Measurements from ENCODE around the gene SELENOM. TPM values are rescaled to one million over a fixed set of nuclear protein-coding genes. Genes with fewer than 3 reads are reported as not detected.

Gene SELENOM
- total RNA-seq, 1 donor from 2014 or later: 40.9 TPM

DNA sequence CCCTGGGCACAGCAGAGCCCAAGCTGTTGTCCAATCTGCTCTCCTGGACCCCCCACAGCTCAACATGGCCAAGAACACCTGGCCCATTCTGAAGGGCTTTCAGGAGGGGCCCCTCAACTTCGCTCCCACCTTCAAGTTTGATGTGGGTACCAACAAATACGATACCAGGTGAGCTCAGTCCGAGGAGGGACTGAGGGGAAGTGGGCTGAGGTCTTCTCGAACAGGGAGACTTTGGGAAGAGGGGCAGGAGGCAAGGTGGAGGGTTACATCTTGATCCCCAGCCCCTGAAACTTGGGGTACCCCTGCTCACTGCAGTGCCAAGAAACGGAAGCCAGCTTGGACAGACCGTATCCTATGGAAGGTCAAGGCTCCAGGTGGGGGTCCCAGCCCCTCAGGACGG lies 20.8 kb upstream of the SELENOM start:
- TF ChIP-seq, protein P1, sequence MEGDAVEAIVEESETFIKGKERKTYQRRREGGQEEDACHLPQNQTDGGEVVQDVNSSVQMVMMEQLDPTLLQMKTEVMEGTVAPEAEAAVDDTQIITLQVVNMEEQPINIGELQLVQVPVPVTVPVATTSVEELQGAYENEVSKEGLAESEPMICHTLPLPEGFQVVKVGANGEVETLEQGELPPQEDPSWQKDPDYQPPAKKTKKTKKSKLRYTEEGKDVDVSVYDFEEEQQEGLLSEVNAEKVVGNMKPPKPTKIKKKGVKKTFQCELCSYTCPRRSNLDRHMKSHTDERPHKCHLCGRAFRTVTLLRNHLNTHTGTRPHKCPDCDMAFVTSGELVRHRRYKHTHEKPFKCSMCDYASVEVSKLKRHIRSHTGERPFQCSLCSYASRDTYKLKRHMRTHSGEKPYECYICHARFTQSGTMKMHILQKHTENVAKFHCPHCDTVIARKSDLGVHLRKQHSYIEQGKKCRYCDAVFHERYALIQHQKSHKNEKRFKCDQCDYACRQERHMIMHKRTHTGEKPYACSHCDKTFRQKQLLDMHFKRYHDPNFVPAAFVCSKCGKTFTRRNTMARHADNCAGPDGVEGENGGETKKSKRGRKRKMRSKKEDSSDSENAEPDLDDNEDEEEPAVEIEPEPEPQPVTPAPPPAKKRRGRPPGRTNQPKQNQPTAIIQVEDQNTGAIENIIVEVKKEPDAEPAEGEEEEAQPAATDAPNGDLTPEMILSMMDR (IDR thresholded peaks at IDR 0.05; ENCODE audit: partially characterized antibody, unreplicated experiment): no peak
- Mint-ChIP-seq H3K27me3 (ENCODE audit: unreplicated experiment) (no peaks in the 10 kb centered on the region), H3K9me3 (ENCODE audit: unreplicated experiment) (peaks cover 3% of the 10 kb centered on the region), H3K4me1 (ENCODE audit: low read depth, unreplicated experiment) (peaks cover 4% of the 10 kb centered on the region), H3K36me3 (ENCODE audit: unreplicated experiment) (no peaks in the 10 kb centered on the region), H3K4me3 (ENCODE audit: unreplicated experiment) (no peak overlapping the region), H3K27ac (ENCODE audit: unreplicated experiment) (no peak overlapping the region)
- no peak for DNase-seq

DNA sequence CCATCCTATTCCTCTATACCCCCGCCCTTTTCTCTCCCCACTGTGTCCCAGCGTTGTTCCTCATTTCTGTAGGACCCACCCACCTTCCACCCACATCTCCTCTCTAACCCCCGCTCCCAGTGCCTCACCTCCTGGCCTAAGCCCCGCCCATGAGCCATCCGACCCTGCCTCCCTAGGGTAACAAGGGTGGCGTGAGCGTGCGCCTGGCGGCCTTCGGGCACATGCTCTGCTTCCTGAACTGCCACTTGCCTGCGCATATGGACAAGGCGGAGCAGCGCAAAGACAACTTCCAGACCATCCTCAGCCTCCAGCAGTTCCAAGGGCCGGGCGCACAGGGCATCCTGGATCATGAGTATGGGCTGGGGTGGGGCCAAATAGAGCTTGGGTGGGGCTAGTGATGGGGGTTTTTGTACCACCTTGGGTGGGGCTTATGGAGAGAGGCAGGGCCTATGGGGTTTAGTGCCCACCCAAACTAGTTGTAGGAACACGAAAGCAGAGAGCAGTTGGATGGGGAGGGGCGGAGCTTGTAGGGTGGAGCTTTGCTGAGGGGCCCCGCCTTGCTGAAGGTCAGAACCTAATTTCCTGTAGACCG lies 19.9 kb upstream of the SELENOM start:
- peaks cover 3% of the 10 kb centered on the region for H3K9me3 Mint-ChIP-seq (ENCODE audit: unreplicated experiment)
- no peak overlapping the region for H3K27ac Mint-ChIP-seq (ENCODE audit: unreplicated experiment)
- peaks cover 5% of the 10 kb centered on the region for H3K4me1 Mint-ChIP-seq (ENCODE audit: low read depth, unreplicated experiment)
- TF ChIP-seq, protein P1 (IDR thresholded peaks at IDR 0.05; ENCODE audit: partially characterized antibody, unreplicated experiment): no peak
- no peak overlapping the region for H3K4me3 Mint-ChIP-seq (ENCODE audit: unreplicated experiment)
- H3K36me3 Mint-ChIP-seq (ENCODE audit: unreplicated experiment): no peaks in the 10 kb centered on the region
- no peaks in the 10 kb centered on the region for H3K27me3 Mint-ChIP-seq (ENCODE audit: unreplicated experiment)
- no peak for DNase-seq

DNA sequence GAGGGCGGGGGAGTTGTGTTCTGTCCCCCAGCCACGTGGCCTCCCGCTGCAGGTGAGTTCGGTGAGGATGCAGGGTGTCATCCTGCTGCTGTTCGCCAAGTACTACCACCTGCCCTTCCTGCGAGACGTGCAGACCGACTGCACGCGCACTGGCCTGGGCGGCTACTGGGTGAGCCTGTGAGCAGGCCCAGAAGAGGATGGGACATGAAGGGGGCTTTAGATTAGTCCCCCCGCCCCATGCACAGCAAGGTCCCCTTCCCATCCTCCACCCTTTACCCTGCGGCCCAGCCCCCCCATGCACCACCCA lies 19.5 kb upstream of the SELENOM start:
- Mint-ChIP-seq H3K27me3 (ENCODE audit: unreplicated experiment) (no peaks in the 10 kb centered on the region), H3K4me3 (ENCODE audit: unreplicated experiment) (no peak overlapping the region), H3K27ac (ENCODE audit: unreplicated experiment) (no peak overlapping the region), H3K4me1 (ENCODE audit: low read depth, unreplicated experiment) (peaks cover 5% of the 10 kb centered on the region), H3K36me3 (ENCODE audit: unreplicated experiment) (no peaks in the 10 kb centered on the region), H3K9me3 (ENCODE audit: unreplicated experiment) (peaks cover 2% of the 10 kb centered on the region)
- TF ChIP-seq, protein P1 (IDR thresholded peaks at IDR 0.05; ENCODE audit: partially characterized antibody, unreplicated experiment): no peak
- no peak for DNase-seq

DNA sequence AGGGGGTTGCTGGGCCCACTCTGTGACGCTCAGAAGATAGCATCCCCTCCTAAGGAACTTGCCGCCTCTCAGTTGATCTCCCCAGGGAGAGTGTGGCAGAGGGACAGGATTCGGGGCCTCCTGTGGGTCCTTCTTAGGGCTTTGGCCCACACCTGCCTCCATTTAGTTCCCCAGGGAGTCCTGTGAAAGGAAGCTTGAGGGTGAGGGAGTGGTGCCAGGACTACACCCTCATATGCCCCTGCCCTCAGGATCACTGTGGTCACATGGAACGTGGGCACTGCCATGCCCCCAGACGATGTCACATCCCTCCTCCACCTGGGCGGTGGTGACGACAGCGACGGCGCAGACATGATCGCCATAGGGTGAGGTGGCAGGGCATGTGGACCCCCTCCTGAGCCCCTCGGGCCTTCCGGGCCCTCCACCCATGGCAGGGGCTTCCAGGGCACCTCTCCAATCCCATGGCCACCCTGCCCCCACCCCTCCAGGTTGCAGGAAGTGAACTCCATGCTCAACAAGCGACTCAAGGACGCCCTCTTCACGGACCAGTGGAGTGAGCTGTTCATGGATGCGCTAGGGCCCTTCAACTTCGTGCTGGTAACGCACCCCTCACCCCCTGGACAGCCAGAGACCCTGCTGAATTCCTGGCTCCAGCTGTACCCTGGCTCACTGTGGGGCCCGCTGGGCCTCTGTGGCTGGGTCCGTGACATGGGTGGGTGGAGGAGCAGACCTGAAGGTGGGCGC lies 18.9 kb upstream of the SELENOM start:
- Mint-ChIP-seq H3K4me3 (ENCODE audit: unreplicated experiment) (no peak overlapping the region), H3K9me3 (ENCODE audit: unreplicated experiment) (peaks cover 4% of the 10 kb centered on the region), H3K4me1 (ENCODE audit: low read depth, unreplicated experiment) (peaks cover 5% of the 10 kb centered on the region), H3K27ac (ENCODE audit: unreplicated experiment) (no peak overlapping the region), H3K36me3 (ENCODE audit: unreplicated experiment) (no peaks in the 10 kb centered on the region), H3K27me3 (ENCODE audit: unreplicated experiment) (peaks cover 2% of the 10 kb centered on the region)
- DNase-seq: no peak
- TF ChIP-seq, protein P1 (IDR thresholded peaks at IDR 0.05; ENCODE audit: partially characterized antibody, unreplicated experiment): no peak

DNA sequence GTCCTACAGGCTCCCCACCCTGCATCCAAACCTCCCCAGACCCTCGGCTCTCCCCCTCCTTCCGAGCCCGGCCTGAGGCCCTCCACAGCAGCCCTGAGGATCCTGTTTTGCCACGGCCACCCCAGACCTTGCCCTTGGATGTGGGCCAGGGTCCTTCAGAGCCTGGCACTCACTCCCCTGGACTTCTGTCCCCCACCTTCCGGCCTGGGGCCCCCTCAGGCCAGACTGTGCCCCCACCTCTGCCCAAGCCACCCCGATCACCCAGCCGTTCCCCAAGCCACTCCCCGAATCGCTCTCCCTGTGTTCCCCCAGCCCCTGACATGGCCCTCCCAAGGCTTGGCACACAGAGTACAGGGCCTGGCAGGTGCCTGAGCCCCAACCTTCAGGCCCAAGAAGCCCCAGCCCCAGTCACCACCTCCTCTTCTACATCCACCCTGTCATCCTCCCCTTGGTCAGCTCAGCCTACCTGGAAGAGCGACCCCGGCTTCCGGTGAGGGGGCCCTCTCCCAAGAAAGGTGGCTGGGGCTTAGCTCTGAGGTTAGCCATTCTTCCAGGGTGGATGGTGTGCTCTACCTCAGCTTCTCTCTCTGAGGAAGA lies 18.3 kb upstream of the SELENOM start:
- DNase-seq: no peak
- Mint-ChIP-seq H3K27ac (ENCODE audit: unreplicated experiment) (no peak overlapping the region), H3K36me3 (ENCODE audit: unreplicated experiment) (no peaks in the 10 kb centered on the region), H3K4me1 (ENCODE audit: low read depth, unreplicated experiment) (peaks cover 5% of the 10 kb centered on the region), H3K27me3 (ENCODE audit: unreplicated experiment) (peaks cover 3% of the 10 kb centered on the region), H3K4me3 (ENCODE audit: unreplicated experiment) (no peak overlapping the region), H3K9me3 (ENCODE audit: unreplicated experiment) (peaks cover 5% of the 10 kb centered on the region)
- TF ChIP-seq, protein P1 (IDR thresholded peaks at IDR 0.05; ENCODE audit: partially characterized antibody, unreplicated experiment): no peak

All from glutamatergic neuron (in vitro differentiated cells).